Epithelial cell of esophagus (primary cell): Measurements from ENCODE around the gene MARCHF10.

Experiments
- DNase-seq: peaks from one replicate; pipeline ENCODE4 v3.0.0; 2010; ENCODE audit warnings: low read depth
- H3K4me3 ChIP-seq: 2 replicates; pipeline ENCODE4 v1.5.1; 2011; ENCODE audit warnings: mild to moderate bottlenecking, low read length, control low read depth
- TF ChIP-seq, protein P1 (sequence below): IDR thresholded peaks from 2 replicates; pipeline ENCODE4 v1.5.1; 2011; ENCODE audit warnings: low read depth, mild to moderate bottlenecking, low read length, control low read depth, inconsistent platforms; ENCODE audit not compliant: insufficient read depth; ENCODE audit errors: missing control alignments

Gene MARCHF10

DNA sequence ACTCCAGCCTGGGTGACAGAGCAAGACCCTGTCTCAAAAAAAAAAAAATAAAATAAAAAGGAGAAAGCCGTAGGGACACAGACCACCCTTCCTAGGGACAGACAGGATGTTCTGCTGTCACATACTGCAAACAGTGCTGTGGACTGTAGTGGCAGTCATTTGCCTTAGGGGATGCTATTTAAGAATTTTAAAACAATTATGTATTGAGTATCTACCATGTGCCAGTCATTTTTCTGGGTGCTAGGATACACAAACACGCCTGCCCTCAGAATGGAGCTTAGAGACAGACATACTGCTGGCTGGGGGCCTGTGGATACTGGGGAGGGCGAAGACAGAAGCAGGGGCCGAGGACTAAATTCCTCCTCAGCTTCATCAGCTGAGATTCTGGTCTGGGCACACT is 135.2 kb downstream of the MARCHF10 start:
- H3K4me3 ChIP-seq: no peak overlapping the region
- TF ChIP-seq, protein P1, sequence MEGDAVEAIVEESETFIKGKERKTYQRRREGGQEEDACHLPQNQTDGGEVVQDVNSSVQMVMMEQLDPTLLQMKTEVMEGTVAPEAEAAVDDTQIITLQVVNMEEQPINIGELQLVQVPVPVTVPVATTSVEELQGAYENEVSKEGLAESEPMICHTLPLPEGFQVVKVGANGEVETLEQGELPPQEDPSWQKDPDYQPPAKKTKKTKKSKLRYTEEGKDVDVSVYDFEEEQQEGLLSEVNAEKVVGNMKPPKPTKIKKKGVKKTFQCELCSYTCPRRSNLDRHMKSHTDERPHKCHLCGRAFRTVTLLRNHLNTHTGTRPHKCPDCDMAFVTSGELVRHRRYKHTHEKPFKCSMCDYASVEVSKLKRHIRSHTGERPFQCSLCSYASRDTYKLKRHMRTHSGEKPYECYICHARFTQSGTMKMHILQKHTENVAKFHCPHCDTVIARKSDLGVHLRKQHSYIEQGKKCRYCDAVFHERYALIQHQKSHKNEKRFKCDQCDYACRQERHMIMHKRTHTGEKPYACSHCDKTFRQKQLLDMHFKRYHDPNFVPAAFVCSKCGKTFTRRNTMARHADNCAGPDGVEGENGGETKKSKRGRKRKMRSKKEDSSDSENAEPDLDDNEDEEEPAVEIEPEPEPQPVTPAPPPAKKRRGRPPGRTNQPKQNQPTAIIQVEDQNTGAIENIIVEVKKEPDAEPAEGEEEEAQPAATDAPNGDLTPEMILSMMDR: no peak
- DNase-seq: no peak

DNA sequence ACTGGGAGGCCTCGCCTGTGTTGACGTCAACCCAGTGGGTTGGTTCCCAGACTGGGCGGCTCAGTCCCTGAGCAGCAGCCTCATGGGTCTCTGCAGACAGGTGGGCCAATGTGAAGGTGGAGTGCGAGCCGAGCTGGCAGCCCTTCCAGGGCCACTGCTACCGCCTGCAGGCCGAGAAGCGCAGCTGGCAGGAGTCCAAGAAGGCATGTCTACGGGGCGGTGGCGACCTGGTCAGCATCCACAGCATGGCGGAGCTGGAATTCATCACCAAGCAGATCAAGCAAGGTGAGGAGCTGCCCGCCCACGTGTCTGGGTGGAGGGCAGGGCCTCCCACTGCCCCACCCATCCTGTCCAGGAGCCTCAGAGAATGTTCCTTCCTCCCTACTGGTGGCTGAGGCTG is 136.6 kb downstream of the MARCHF10 start:
- DNase-seq: peak; percentile 91
- H3K4me3 ChIP-seq: no peak overlapping the region
- TF ChIP-seq, protein P1: no peak

DNA sequence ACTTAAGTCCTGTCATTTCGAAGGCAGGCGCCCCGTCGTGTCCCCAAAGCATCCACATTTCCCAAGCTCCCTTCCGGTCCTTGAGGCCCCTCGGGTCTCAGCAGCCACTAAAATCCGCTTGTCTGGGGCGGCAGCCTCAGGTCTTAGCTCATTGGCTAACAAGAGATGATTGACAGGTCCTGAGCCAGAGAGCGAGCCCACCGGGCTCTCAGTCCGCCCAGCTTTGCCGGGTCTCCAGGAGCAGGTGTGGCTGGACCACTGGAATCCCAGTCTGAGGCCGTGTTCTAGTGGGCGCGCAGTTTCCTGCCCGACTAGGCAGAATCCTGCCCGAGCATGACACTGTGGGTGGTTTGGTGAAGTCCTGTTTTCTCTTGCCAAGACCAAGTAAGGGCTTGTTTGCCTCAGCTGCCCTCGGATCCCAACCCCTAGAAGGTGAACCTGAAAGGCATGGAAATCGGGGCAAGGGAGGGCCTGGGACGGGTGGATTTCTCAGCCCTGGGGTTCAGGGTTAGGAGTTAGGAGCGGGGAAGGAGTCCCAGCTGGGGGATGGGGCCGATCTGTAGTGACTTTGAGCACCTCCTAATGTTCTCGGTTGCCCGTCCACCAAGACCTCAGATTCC is 137.8 kb downstream of the MARCHF10 start:
- no peak overlapping the region for H3K4me3 ChIP-seq
- DNase-seq: peak; percentile 99
- TF ChIP-seq, protein P1: no peak

DNA sequence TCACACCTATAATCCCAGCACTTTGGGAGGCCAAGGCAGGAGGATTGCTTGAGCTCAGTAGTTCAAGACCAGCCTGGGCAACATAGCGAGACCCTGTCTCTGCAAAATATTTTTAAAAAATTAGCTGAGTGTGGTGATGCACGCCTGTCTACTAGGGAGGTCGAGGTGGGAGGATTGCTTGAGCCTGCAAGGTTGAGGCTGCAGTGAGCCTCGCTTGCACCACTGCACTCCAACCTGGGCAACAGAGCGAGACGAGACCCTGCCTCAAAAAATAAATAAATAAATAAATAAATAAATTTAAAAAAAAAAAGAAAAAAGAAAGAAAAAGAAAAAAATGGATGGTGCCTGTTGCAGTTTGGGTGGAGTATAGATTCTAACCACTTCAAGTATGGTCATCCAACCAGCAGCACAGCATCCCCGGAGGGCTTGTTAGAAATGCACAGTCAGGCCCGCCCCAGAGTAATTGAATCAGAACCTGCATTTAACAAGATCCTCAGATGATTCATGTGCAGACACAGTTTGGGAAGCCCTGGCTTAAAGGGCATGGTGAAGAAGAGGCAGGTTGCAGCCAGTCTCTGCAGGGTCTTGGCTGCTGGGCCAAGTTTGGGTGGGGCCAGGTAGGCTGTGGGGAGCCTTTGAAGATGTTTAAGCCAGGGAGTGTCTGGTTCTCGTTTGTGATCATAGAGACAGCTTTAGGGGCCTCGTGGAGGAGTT is 139.9 kb downstream of the MARCHF10 start:
- DNase-seq: peak; percentile 98
- TF ChIP-seq, protein P1: peak; percentile 21
- H3K4me3 ChIP-seq: no peak overlapping the region

DNA sequence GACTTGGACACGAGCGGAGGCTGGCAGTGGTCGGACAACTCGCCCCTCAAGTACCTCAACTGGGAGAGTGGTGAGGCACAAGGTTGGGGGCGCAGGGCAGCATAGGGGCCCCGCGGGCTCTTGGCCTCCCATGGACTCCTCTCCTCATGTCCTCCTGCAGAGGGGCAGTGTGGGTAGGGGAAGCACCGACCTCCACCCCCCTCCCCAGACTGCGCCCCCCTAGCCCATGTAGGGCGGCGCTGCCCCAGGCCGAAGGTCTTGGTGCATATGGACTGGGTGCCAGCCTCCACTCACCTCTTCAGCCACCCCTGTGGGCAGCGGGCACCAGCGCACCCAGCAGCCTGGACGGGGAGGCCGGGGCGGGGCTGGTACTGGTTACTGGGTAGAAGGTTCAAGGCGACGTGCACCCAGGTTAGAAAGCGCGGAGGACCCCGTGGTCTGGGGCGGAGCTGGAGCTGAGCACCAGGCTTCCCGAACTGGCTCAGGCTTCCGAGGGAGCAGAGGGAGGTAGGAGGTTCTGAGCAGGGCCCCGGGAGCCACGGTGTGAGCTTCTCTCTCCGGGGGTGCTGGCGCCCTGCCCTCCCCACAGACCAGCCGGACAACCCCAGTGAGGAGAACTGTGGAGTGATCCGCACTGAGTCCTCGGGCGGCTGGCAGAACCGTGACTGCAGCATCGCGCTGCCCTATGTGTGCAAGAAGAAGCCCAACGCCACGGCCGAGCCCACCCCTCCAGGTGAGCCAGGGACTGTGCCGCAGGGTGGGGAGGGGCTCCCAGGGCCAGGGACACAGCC is 141.1 kb downstream of the MARCHF10 start:
- TF ChIP-seq, protein P1: no peak
- H3K4me3 ChIP-seq: no peak overlapping the region
- no peak for DNase-seq

DNA sequence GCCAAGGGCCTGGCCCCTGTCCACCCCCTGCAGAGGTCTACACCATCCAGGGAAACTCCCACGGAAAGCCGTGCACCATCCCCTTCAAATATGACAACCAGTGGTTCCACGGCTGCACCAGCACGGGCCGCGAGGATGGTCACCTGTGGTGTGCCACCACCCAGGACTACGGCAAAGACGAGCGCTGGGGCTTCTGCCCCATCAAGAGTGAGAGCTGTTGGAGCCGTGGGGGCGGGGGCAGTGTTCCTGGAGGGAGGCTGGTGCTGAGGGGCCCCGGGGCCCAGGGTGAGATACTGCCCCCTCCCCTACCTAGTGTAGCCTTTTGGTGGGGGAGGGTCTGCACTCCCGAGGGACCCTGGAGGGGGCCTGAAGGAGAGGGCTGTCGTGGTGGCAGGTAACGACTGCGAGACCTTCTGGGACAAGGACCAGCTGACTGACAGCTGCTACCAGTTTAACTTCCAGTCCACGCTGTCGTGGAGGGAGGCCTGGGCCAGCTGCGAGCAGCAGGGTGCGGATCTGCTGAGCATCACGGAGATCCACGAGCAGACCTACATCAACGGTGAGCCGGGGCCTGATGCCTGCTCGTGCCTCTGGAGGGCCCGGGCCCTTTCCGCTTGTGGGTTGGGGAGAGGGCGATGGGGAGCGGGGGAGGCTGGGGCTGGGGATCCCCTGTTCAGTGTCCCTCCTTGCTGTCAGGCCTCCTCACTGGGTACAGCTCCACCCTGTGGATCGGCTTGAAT is 141.9 kb downstream of the MARCHF10 start:
- TF ChIP-seq, protein P1: no peak
- no peak for DNase-seq
- no peak overlapping the region for H3K4me3 ChIP-seq
